Tibial nerve (tissue), 3 donors: ENCODE measurements around the gene RBM34.

Experiments
- POLR2A ChIP-seq, 2 donors: fragments of 450-650 bp; IDR thresholded peaks; one replicate each; pipeline ENCODE4 v1.6.1; 2017; ENCODE audit warnings: antibody characterized with exemption in 2 of 2, mild to moderate bottlenecking in 2 of 2, moderate library complexity in 2 of 2
- TF ChIP-seq, protein P1 (sequence below), 5 experiments: fragments of 200-600 bp in 3 of 5; fragments of 450-650 bp in 2 of 5; sonication (generic) in 3 of 5; IDR thresholded peaks; one replicate each; pipeline ENCODE4 v1.5.1; 2016 to 2019; ENCODE audit warnings: antibody characterized with exemption in 5 of 5, mild to moderate bottlenecking in 3 of 5, moderate library complexity in 2 of 5

DNA sequence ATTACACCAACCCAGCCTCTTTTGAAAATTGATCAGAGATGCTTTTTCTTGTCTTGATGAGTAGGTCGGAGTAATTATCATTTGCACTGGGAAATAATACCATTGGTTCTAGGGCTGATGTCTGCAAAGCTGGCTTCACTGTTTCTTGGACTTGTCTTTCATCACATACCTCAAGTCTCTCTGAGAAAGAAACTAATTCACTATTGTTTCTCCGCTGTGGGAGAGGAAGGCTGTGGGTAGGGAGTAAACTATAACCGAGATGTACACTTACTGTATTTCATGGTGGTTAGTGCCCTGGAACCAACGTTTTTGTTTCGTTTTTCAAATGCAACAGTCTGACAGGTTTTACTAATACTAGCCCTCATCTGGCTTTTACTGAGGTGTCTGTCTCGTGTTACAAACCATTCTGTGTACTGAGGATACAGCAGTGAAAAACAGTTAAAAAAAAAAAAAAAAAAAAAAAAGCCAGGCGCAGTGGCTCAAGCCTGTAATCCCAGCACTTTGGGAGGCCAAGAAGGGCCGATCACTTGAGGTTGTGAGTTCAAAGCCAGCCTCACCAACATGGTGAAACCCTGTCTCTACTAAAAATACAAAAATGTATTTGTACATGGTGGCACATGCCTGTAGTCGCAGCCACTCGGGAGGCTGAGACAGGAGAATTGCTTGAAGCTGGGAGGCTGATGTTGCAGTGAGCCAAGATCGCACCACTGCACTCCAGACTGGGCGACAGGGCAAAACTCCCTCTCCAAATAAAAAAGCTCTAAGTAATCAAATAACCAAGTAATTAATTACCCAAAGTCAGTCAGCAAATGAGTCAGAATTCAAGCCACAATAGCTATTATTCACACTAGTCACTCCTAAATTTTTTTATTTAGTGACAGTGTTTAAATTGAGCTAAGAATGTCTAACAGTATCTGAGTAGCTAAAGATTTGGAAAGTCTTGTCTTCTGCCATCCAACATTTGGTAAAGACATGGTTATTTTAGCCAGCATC, 55.7 kb downstream of the RBM34 start:
- TF ChIP-seq, protein P1, sequence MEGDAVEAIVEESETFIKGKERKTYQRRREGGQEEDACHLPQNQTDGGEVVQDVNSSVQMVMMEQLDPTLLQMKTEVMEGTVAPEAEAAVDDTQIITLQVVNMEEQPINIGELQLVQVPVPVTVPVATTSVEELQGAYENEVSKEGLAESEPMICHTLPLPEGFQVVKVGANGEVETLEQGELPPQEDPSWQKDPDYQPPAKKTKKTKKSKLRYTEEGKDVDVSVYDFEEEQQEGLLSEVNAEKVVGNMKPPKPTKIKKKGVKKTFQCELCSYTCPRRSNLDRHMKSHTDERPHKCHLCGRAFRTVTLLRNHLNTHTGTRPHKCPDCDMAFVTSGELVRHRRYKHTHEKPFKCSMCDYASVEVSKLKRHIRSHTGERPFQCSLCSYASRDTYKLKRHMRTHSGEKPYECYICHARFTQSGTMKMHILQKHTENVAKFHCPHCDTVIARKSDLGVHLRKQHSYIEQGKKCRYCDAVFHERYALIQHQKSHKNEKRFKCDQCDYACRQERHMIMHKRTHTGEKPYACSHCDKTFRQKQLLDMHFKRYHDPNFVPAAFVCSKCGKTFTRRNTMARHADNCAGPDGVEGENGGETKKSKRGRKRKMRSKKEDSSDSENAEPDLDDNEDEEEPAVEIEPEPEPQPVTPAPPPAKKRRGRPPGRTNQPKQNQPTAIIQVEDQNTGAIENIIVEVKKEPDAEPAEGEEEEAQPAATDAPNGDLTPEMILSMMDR (IDR thresholded peaks at IDR 0.05) = no peak
- TF ChIP-seq POLR2A (IDR thresholded peaks at IDR 0.05) = no peak
